HEK293 (cell line): ENCODE results near the gene FBXO2.

Source experiments
- CTCF ChIA-PET: fragments of 350-600 bp; formaldehyde crosslinking; extraction: SDS; loops from one replicate; lab custom pipeline; 2021; ENCODE audit warnings: antibody characterized with exemption; lab: Yijun Ruan, JAX
- POLR2A ChIA-PET: fragments of 300-600 bp; formaldehyde crosslinking; extraction: SDS; loops from one replicate; lab custom pipeline; 2020; ENCODE audit warnings: antibody characterized with exemption, inconsistent platforms; lab: Yijun Ruan, JAX
- H3K27ac ChIP-seq: fragments of 200-500 bp; sonication (Bioruptor generic); 2 replicates; pipeline ENCODE4 v1.5.1; 2014; ENCODE audit warnings: low read depth, low read length, control low read depth, inconsistent platforms; ENCODE audit errors: extremely low read depth
- H3K36me3 ChIP-seq, 2 experiments: fragments of 200-500 bp in 1 of 2; sonication (Bioruptor generic) in 1 of 2; 1 replicate in 1 of 2; 2 replicates in 1 of 2; pipeline ENCODE4 v1.5.1; 2014 to 2017; ENCODE audit warnings: inconsistent platforms in 2 of 2, low read length in 2 of 2; ENCODE audit not compliant: control insufficient read depth in 2 of 2, insufficient read depth in 1 of 2
- H3K4me1 ChIP-seq: fragments of 200-500 bp; sonication (Bioruptor generic); 2 replicates; pipeline ENCODE4 v1.5.1; 2014; ENCODE audit warnings: mild to moderate bottlenecking, low read length, inconsistent platforms; ENCODE audit not compliant: control insufficient read depth, insufficient read depth
- H3K4me3 ChIP-seq: 2 replicates; pipeline ENCODE4 v1.5.1; 2011; ENCODE audit warnings: low read depth, mild to moderate bottlenecking, control low read depth, low read length, moderate library complexity
- H3K9me3 ChIP-seq: fragments of 200-500 bp; sonication (Bioruptor generic); 2 replicates; pipeline ENCODE4 v1.5.1; 2014; ENCODE audit warnings: low read depth, low read length, inconsistent platforms; ENCODE audit not compliant: control insufficient read depth, insufficient read depth
- BCL11A ChIP-seq: fragments of 450-650 bp; formaldehyde crosslinking; IDR thresholded peaks from 2 replicates; pipeline ENCODE4 v1.5.1; 2016; ENCODE audit warnings: low read depth, missing biosample characterization, missing genetic modification characterization
- GFI1B ChIP-seq: fragments of 450-650 bp; formaldehyde crosslinking; IDR thresholded peaks from 2 replicates; pipeline ENCODE4 v1.5.1; 2016; ENCODE audit warnings: missing biosample characterization, missing genetic modification characterization
- GLI4 ChIP-seq: fragments of 450-650 bp; formaldehyde crosslinking; IDR thresholded peaks from 2 replicates; pipeline ENCODE4 v1.5.1; 2016; ENCODE audit warnings: missing biosample characterization, missing genetic modification characterization
- IKZF3 ChIP-seq: fragments of 450-650 bp; IDR thresholded peaks from 2 replicates; pipeline ENCODE4 v1.5.0; 2018; ENCODE audit warnings: missing biosample characterization, mild to moderate bottlenecking, missing genetic modification characterization, moderate library complexity
- KLF7 ChIP-seq: fragments of 450-650 bp; formaldehyde crosslinking; IDR thresholded peaks from 2 replicates; pipeline ENCODE4 v1.5.1; 2016; ENCODE audit warnings: missing biosample characterization, missing genetic modification characterization, borderline replicate concordance
- MYNN ChIP-seq: fragments of 450-650 bp; formaldehyde crosslinking; IDR thresholded peaks from 2 replicates; pipeline ENCODE4 v1.5.1; 2016; ENCODE audit warnings: missing biosample characterization, missing genetic modification characterization, borderline replicate concordance
- PATZ1 ChIP-seq: fragments of 450-650 bp; formaldehyde crosslinking; IDR thresholded peaks from 2 replicates; pipeline ENCODE4 v1.5.1; 2016; ENCODE audit warnings: missing biosample characterization, missing genetic modification characterization
- TCF7L2 ChIP-seq: IDR thresholded peaks from 2 replicates; pipeline ENCODE4 v1.6.1; 2011; ENCODE audit warnings: low read depth, mild to moderate bottlenecking, inconsistent platforms, low read length, moderate library complexity, borderline replicate concordance
- ZBTB49 ChIP-seq: fragments of 450-650 bp; formaldehyde crosslinking; IDR thresholded peaks from 2 replicates; pipeline ENCODE4 v1.5.1; 2016; ENCODE audit warnings: missing biosample characterization, missing genetic modification characterization, low read depth
- ZBTB8A ChIP-seq: fragments of 450-650 bp; formaldehyde crosslinking; IDR thresholded peaks from 2 replicates; pipeline ENCODE4 v1.5.1; 2016; ENCODE audit warnings: missing biosample characterization, missing genetic modification characterization
- ZIC2 ChIP-seq: fragments of 450-650 bp; formaldehyde crosslinking; IDR thresholded peaks from 2 replicates; pipeline ENCODE4 v1.5.1; 2016; ENCODE audit warnings: missing biosample characterization, missing genetic modification characterization
- ZNF10 ChIP-seq: fragments of 450-650 bp; formaldehyde crosslinking; IDR thresholded peaks from 2 replicates; pipeline ENCODE4 v1.5.1; 2017; ENCODE audit warnings: missing biosample characterization, missing genetic modification characterization
- ZNF121 ChIP-seq: fragments of 450-650 bp; formaldehyde crosslinking; IDR thresholded peaks from 2 replicates; pipeline ENCODE4 v1.5.1; 2016; ENCODE audit warnings: missing biosample characterization, missing genetic modification characterization
- ZNF248 ChIP-seq: fragments of 450-650 bp; formaldehyde crosslinking; IDR thresholded peaks from 2 replicates; pipeline ENCODE4 v1.5.1; 2017; ENCODE audit warnings: missing biosample characterization, missing genetic modification characterization
- ZNF280C ChIP-seq: fragments of 450-650 bp; formaldehyde crosslinking; IDR thresholded peaks from 2 replicates; pipeline ENCODE4 v1.5.1; 2016; ENCODE audit warnings: missing biosample characterization, missing genetic modification characterization
- ZNF335 ChIP-seq: fragments of 450-650 bp; formaldehyde crosslinking; conservative IDR thresholded peaks from 2 replicates; pipeline ENCODE4 v1.5.1; 2016; ENCODE audit warnings: missing biosample characterization, missing genetic modification characterization
- ZNF423 ChIP-seq: fragments of 450-650 bp; formaldehyde crosslinking; IDR thresholded peaks from 2 replicates; pipeline ENCODE4 v1.5.1; 2016; ENCODE audit warnings: missing biosample characterization, missing genetic modification characterization
- ZNF473 ChIP-seq: fragments of 450-650 bp; formaldehyde crosslinking; IDR thresholded peaks from 2 replicates; pipeline ENCODE4 v1.5.1; 2017; ENCODE audit warnings: missing biosample characterization, missing genetic modification characterization
- ZNF549 ChIP-seq: fragments of 450-650 bp; IDR thresholded peaks from 2 replicates; pipeline ENCODE4 v1.5.1; 2018; ENCODE audit warnings: missing biosample characterization, missing genetic modification characterization, mild to moderate bottlenecking, inconsistent platforms, moderate library complexity
- ZNF585B ChIP-seq: fragments of 450-650 bp; formaldehyde crosslinking; IDR thresholded peaks from 2 replicates; pipeline ENCODE4 v1.5.1; 2016; ENCODE audit warnings: missing biosample characterization, missing genetic modification characterization
- ZNF596 ChIP-seq: fragments of 450-650 bp; IDR thresholded peaks from 2 replicates; pipeline ENCODE4 v1.5.0; 2018; ENCODE audit warnings: missing biosample characterization, mild to moderate bottlenecking, missing genetic modification characterization, moderate library complexity
- TF ChIP-seq, protein P1 (sequence below): fragments of 450-650 bp; formaldehyde crosslinking; IDR thresholded peaks from 2 replicates; pipeline ENCODE4 v1.5.1; 2016; ENCODE audit warnings: missing biosample characterization, missing genetic modification characterization

FBXO2 gene

GRCh38 chr1:11690397-11691301, 36.4 kb upstream of the FBXO2 start:
- Histone ChIP-seq H3K36me3 (no peaks in the 10 kb centered on the region), H3K4me3 (peak overlapping the region; percentile 35), H3K4me1 (peaks cover 9% of the 10 kb centered on the region; the same call in 1 of the 2 replicates), H3K27ac (peak overlapping the region; percentile 44; the same call in 1 of the 2 replicates), H3K9me3 (no peaks in the 10 kb centered on the region)
- TF ChIP-seq KLF7 (tag by site-specific recombination) (no peak), ZNF10 (tag by site-specific recombination) (no peak), GFI1B (no peak), ZNF335 (tag by site-specific recombination) (peak; percentile 31; the same call in 1 of the 2 replicates), BCL11A (tag by site-specific recombination) (peak; percentile 26; the same call in 1 of the 2 replicates), ZNF596 (tag by site-specific recombination) (no peak)
- ChIA-PET POLR2A (interaction anchor here (1.6 kb wide), 1 partner anchor 9 kb away, joined by 4 read pairs; no protein-coding TSS in a partner anchor), CTCF (interaction anchor here (0.7 to 2.2 kb wide), 5 partner anchors 17 to 449 kb away, joined by 3 to 12 read pairs (median 4); partner anchors contain the start of gene FBXO6)

- Histone ChIP-seq H3K27ac (no peak overlapping the region), H3K36me3 (no peaks in the 10 kb centered on the region), H3K4me3 (no peak overlapping the region), H3K9me3 (no peaks in the 10 kb centered on the region), H3K4me1 (peaks cover 9% of the 10 kb centered on the region; the same call in 1 of the 2 replicates)
- no peak for TF ChIP-seq PATZ1
- no peak for TF ChIP-seq ZNF280C (tag by site-specific recombination)
- TF ChIP-seq ZNF549 (tag by site-specific recombination), result no peak
- TF ChIP-seq ZNF423, result no peak
- POLR2A ChIA-PET, result no interaction called here
- CTCF ChIA-PET, result interaction anchor here (0.7 kb wide), 1 partner anchor 15 kb away, joined by 3 read pairs; no protein-coding TSS in a partner anchor
Measured at GRCh38 chr1:11688506-11688905, 34.3 kb upstream of the FBXO2 start.

- H3K36me3 ChIP-seq, result no peaks in the 10 kb centered on the region
- H3K9me3 ChIP-seq, result no peaks in the 10 kb centered on the region
- ChIA-PET POLR2A (no interaction called here), CTCF (interaction anchor here (0.6 to 2.1 kb wide), 4 partner anchors 12 to 24 kb away, joined by 3 to 6 read pairs (median 4); partner anchors contain the start of gene FBXO6)
- no peak overlapping the region for H3K4me3 ChIP-seq
- H3K27ac ChIP-seq, result no peak overlapping the region
- peaks cover 13% of the 10 kb centered on the region; the same call in 1 of the 2 replicates for H3K4me1 ChIP-seq
- no peak for TF ChIP-seq ZBTB8A (tag by site-specific recombination)
- TF ChIP-seq TCF7L2, result no peak
- TF ChIP-seq ZIC2 (tag by site-specific recombination), result no peak
- TF ChIP-seq IKZF3, result no peak
- TF ChIP-seq GLI4 (tag by site-specific recombination), result no peak
- TF ChIP-seq, protein P1, sequence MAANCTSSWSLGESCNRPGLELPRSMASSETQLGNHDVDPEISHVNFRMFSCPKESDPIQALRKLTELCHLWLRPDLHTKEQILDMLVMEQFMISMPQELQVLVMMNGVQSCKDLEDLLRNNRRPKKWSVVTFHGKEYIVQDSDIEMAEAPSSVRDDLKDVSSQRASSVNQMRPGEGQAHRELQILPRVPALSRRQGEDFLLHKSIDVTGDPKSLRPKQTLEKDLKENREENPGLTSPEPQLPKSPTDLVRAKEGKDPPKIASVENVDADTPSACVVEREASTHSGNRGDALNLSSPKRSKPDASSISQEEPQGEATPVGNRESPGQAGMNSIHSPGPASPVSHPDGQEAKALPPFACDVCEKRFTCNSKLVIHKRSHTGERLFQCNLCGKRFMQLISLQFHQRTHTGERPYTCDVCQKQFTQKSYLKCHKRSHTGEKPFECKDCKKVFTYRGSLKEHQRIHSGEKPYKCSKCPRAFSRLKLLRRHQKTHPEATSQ (tag by site-specific recombination), result no peak
- TF ChIP-seq ZNF248 (tag by site-specific recombination), result no peak
- TF ChIP-seq ZNF121, result no peak
- TF ChIP-seq ZNF585B (tag by site-specific recombination), result no peak
- no peak for TF ChIP-seq MYNN (tag by site-specific recombination)
- TF ChIP-seq ZNF473 (tag by site-specific recombination), result no peak
- no peak for TF ChIP-seq ZBTB49 (tag by site-specific recombination)
Measured at GRCh38 chr1:11685210-11685752, 31.1 kb upstream of the FBXO2 start.
